Panc1 (cell line): ENCODE data around the gene PITPNM2. TPM values are rescaled to one million over a fixed set of nuclear protein-coding genes. Genes with fewer than 3 reads are reported as not detected.

Experiments
- ATAC-seq: fragments of 200-7000 bp; cut with Tn5 transposase; 2 replicates; pipeline ENCODE4 v1.9.1; 2020; ENCODE audit warnings: mild to moderate bottlenecking, moderate library complexity
- BruUV-seq: library from RNA; stranded (reverse); fragments of 400-500 nt; replicated peaks from 2 replicates; lab custom pipeline; 2021; lab: Mats Ljungman, UMichigan
- CTCF ChIA-PET: fragments of 300-600 bp; sonication (Branson Sonifier 250); formaldehyde crosslinking; loops from one replicate; lab custom pipeline; 2022; ENCODE audit warnings: antibody characterized with exemption; lab: Charles Lee
- POLR2A ChIA-PET: fragments of 300-600 bp; sonication (Branson Sonifier 250); formaldehyde crosslinking; loops from one replicate; lab custom pipeline; 2022; ENCODE audit warnings: antibody characterized with exemption; lab: Charles Lee
- DNase-seq: peaks from one replicate; pipeline ENCODE4 v3.0.0-alpha.2; 2010; ENCODE audit warnings: low read depth, low spot score
- H3K27ac ChIP-seq: 2 replicates; pipeline ENCODE4 v1.5.1; 2011; ENCODE audit warnings: mild to moderate bottlenecking, low read length, inconsistent platforms
- H3K27me3 ChIP-seq: fragments of 200-500 bp; sonication (Bioruptor generic); 2 replicates; pipeline ENCODE4 v1.6.0; 2014; ENCODE audit warnings: low read length, inconsistent platforms; ENCODE audit not compliant: control insufficient read depth, insufficient read depth
- H3K36me3 ChIP-seq: fragments of 200-500 bp; sonication (Bioruptor generic); 2 replicates; pipeline ENCODE4 v1.5.1; 2014; ENCODE audit warnings: inconsistent platforms, mild to moderate bottlenecking, low read length, moderate library complexity; ENCODE audit not compliant: control insufficient read depth, insufficient read depth
- H3K4me1 ChIP-seq: 2 replicates; pipeline ENCODE4 v1.5.1; 2011; ENCODE audit warnings: inconsistent platforms, mild to moderate bottlenecking, low read length, moderate library complexity; ENCODE audit not compliant: control insufficient read depth, insufficient read depth
- H3K4me3 ChIP-seq, 2 experiments: 2 replicates each; pipeline ENCODE4 v1.5.1; 2011 to 2012; ENCODE audit warnings: low read depth in 2 of 2, low read length in 2 of 2, mild to moderate bottlenecking in 2 of 2, inconsistent platforms in 1 of 2, moderate library complexity in 1 of 2
- H3K9me3 ChIP-seq: fragments of 200-500 bp; sonication (Bioruptor generic); 2 replicates; pipeline ENCODE4 v1.5.1; 2014; ENCODE audit warnings: low read depth, mild to moderate bottlenecking, inconsistent platforms, low read length, moderate library complexity; ENCODE audit not compliant: control insufficient read depth, insufficient read depth
- POLR2AphosphoS5 ChIP-seq: IDR thresholded peaks from 2 replicates; pipeline ENCODE4 v1.6.1; 2012; ENCODE audit warnings: mild to moderate bottlenecking, low read depth, low read length, moderate library complexity
- SIN3A ChIP-seq: IDR thresholded peaks from 2 replicates; pipeline ENCODE4 v1.6.1; 2012; ENCODE audit warnings: low read depth, mild to moderate bottlenecking, low read length, moderate library complexity, borderline replicate concordance; ENCODE audit not compliant: insufficient read depth
- TCF7L2 ChIP-seq: IDR thresholded peaks from 2 replicates; pipeline ENCODE4 v1.6.1; 2011; ENCODE audit warnings: mild to moderate bottlenecking, low read depth, low read length, inconsistent platforms
- in situ Hi-C: cut with HindIII; loops from 2 replicates; pipeline ENCODE4 v1.10.0; 2016; ENCODE audit warnings: low sequenced_read_pairs, low pct_unique_long_range_greater_than_20kb
- intact Hi-C: fragments of 100-400 bp; cut with micrococcal nuclease; formaldehyde crosslinking; loops from one replicate; pipeline ENCODE4 v1.10.0; 2022; ENCODE audit not compliant: unreplicated experiment
- total RNA-seq: library from RNA; stranded (reverse); gene quantifications from one replicate; pipeline ENCODE4 v1.2.1, GENCODE V29; 2021; ENCODE audit not compliant: unreplicated experiment
- TF ChIP-seq, protein P1 (sequence below): fragments of 450-650 bp; IDR thresholded peaks from 2 replicates; pipeline ENCODE4 v1.5.1; 2017; ENCODE audit warnings: mild to moderate bottlenecking
- TF ChIP-seq, protein P2 (sequence below), 2 experiments: IDR thresholded peaks; 2 replicates each; pipeline ENCODE4 v1.6.1; 2011 to 2012; ENCODE audit warnings: low read depth in 2 of 2, control low read depth in 1 of 2, low read length in 1 of 2, mild to moderate bottlenecking in 1 of 2, moderate library complexity in 1 of 2; ENCODE audit not compliant: insufficient read depth in 1 of 2

The PITPNM2 gene
- total RNA-seq, 1 experiment from 2014 or later, result 26.4 TPM

DNA sequence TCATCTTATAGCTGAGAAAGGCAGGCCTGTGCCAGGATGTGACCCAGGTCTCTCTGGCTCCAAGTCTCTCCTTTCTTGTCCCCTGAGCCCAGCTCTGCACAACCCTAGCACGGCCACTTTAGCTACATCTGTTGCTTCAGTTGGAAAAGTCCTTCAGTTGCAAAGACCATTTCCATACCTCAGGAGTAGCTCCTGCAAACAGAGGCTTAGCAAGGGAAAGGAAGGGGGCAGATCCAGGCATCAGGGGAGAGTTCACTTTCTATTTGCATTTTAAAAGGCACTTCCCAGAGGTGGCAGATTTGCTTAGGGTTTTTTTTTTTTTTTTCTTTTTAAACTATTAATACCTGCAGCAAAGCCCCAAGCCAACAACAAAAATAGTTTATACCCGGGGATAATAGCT lies 3.0 kb upstream of the PITPNM2 start:
- H3K4me3 ChIP-seq, result no peak overlapping the region
- ATAC-seq (no peak), DNase-seq (no peak)
- TF ChIP-seq, protein P1, sequence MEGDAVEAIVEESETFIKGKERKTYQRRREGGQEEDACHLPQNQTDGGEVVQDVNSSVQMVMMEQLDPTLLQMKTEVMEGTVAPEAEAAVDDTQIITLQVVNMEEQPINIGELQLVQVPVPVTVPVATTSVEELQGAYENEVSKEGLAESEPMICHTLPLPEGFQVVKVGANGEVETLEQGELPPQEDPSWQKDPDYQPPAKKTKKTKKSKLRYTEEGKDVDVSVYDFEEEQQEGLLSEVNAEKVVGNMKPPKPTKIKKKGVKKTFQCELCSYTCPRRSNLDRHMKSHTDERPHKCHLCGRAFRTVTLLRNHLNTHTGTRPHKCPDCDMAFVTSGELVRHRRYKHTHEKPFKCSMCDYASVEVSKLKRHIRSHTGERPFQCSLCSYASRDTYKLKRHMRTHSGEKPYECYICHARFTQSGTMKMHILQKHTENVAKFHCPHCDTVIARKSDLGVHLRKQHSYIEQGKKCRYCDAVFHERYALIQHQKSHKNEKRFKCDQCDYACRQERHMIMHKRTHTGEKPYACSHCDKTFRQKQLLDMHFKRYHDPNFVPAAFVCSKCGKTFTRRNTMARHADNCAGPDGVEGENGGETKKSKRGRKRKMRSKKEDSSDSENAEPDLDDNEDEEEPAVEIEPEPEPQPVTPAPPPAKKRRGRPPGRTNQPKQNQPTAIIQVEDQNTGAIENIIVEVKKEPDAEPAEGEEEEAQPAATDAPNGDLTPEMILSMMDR, result no peak
- TF ChIP-seq, protein P2, sequence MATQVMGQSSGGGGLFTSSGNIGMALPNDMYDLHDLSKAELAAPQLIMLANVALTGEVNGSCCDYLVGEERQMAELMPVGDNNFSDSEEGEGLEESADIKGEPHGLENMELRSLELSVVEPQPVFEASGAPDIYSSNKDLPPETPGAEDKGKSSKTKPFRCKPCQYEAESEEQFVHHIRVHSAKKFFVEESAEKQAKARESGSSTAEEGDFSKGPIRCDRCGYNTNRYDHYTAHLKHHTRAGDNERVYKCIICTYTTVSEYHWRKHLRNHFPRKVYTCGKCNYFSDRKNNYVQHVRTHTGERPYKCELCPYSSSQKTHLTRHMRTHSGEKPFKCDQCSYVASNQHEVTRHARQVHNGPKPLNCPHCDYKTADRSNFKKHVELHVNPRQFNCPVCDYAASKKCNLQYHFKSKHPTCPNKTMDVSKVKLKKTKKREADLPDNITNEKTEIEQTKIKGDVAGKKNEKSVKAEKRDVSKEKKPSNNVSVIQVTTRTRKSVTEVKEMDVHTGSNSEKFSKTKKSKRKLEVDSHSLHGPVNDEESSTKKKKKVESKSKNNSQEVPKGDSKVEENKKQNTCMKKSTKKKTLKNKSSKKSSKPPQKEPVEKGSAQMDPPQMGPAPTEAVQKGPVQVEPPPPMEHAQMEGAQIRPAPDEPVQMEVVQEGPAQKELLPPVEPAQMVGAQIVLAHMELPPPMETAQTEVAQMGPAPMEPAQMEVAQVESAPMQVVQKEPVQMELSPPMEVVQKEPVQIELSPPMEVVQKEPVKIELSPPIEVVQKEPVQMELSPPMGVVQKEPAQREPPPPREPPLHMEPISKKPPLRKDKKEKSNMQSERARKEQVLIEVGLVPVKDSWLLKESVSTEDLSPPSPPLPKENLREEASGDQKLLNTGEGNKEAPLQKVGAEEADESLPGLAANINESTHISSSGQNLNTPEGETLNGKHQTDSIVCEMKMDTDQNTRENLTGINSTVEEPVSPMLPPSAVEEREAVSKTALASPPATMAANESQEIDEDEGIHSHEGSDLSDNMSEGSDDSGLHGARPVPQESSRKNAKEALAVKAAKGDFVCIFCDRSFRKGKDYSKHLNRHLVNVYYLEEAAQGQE (IDR thresholded peaks at IDR 0.05; ENCODE audit: insufficient read depth in 1 of 2, low read depth in 2 of 2, low read length in 1 of 2), result no peak
- TF ChIP-seq TCF7L2 (no peak), POLR2AphosphoS5 (no peak), SIN3A (no peak)
- TSS peak; percentile 40 for BruUV-seq
- H3K9me3 ChIP-seq, result no peaks in the 10 kb centered on the region
- POLR2A ChIA-PET, result no interaction called here
- peaks cover 20% of the 10 kb centered on the region for H3K4me1 ChIP-seq
- no peaks in the 10 kb centered on the region for H3K27me3 ChIP-seq
- H3K36me3 ChIP-seq, result peaks cover 12% of the 10 kb centered on the region
- CTCF ChIA-PET, result interaction anchor here (0.6 to 0.7 kb wide), 4 partner anchors 9 to 315 kb away, joined by 3 to 6 read pairs (median 4); no protein-coding TSS in a partner anchor
- intact Hi-C loops, result loop anchor here (5.0 kb wide), 1 partner anchor 112 kb away; no protein-coding TSS in a partner anchor
- in situ Hi-C loops, result no loop called here
- no peak overlapping the region for H3K27ac ChIP-seq

DNA sequence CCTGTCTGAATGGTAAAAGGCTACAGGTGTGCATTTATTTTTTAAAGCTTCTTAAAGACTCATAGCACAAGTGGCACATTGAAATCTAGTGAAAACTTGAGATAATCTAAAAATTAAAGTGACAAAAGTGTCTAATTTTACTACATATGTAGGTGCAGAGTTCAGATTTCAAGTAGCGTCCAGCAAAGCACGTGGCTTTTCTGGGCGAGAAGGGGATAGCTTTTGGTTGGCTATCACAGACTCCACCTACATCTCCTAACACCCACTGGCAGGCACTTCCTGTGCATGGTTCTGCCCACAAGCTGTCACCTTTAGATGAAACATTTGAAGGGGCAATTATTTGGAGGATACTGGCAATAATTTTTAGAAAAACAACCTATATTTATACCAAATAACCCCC lies 1.9 kb upstream of the PITPNM2 start:
- intact Hi-C loops, result loop anchor here (5.0 kb wide), 1 partner anchor 111 kb away; no protein-coding TSS in a partner anchor
- BruUV-seq, result no TSS peak

More for the DNA sequence above, 1.9 kb upstream of the PITPNM2 start:
- Histone ChIP-seq H3K36me3 (peaks cover 12% of the 10 kb centered on the region), H3K9me3 (no peaks in the 10 kb centered on the region), H3K4me3 (no peak overlapping the region), H3K27ac (peak overlapping the region; percentile 73; the same call in 1 of the 2 replicates), H3K27me3 (no peaks in the 10 kb centered on the region), H3K4me1 (peaks cover 31% of the 10 kb centered on the region)
- ChIA-PET POLR2A (interaction anchor here (0.6 kb wide), 1 partner anchor 371 kb away, joined by 3 read pairs; no protein-coding TSS in a partner anchor), CTCF (no interaction called here)
- DNase-seq (no peak), ATAC-seq (no peak)
- in situ Hi-C loops, result no loop called here
- TF ChIP-seq, protein P1, result no peak
- TF ChIP-seq, protein P2 (IDR thresholded peaks at IDR 0.05; ENCODE audit: insufficient read depth in 1 of 2, low read depth in 2 of 2, low read length in 1 of 2), result no peak
- TF ChIP-seq SIN3A, result no peak
- no peak for TF ChIP-seq POLR2AphosphoS5
- no peak for TF ChIP-seq TCF7L2
